IMR-90 (cell line): ENCODE results near the gene BSPRY. TPM values are rescaled to one million over a fixed set of nuclear protein-coding genes. Genes with fewer than 3 reads are reported as not detected.

ENCODE experiments used
- ATAC-seq: fragments of 200-7000 bp; cut with Tn5 transposase; 2 replicates; pipeline ENCODE4 v1.9.1; 2020; ENCODE audit warnings: low read depth, mild to moderate bottlenecking, moderate library complexity
- BruUV-seq: library from RNA; stranded (reverse); fragments of 400-500 nt; replicated peaks from 2 replicates; lab custom pipeline; 2021; lab: Mats Ljungman, UMichigan
- CTCF ChIA-PET: fragments of 300-600 bp; formaldehyde crosslinking; extraction: SDS; loops from one replicate; lab custom pipeline; 2021; ENCODE audit warnings: antibody characterized with exemption; lab: Yijun Ruan, JAX
- POLR2A ChIA-PET: fragments of 300-600 bp; sonication (Branson Sonifier 250); formaldehyde crosslinking; loops from one replicate; lab custom pipeline; 2022; ENCODE audit warnings: antibody characterized with exemption; ENCODE audit not compliant: unreplicated experiment; lab: Charles Lee
- DNase-seq: peaks from one replicate; pipeline ENCODE4 v3.0.0; 2013
- H2AFZ ChIP-seq: replicated peaks from 2 replicates; pipeline ENCODE3; 2013; ENCODE audit warnings: low read length, mild to moderate bottlenecking; ENCODE audit not compliant: poor library complexity
- H2AK5ac ChIP-seq: 2 replicates; pipeline ENCODE4 v1.6.1; 2013; ENCODE audit warnings: low read depth, low read length, inconsistent platforms
- H2AK9ac ChIP-seq: replicated peaks from 2 replicates; pipeline ENCODE3; 2013; ENCODE audit warnings: mild to moderate bottlenecking, low read depth, low read length, moderate library complexity; ENCODE audit not compliant: poor library complexity
- H2BK120ac ChIP-seq: 2 replicates; pipeline ENCODE4 v1.6.1; 2013; ENCODE audit warnings: low read depth, low read length, inconsistent platforms
- H2BK15ac ChIP-seq: 3 replicates; pipeline ENCODE4 v1.6.1; 2013; ENCODE audit warnings: low read depth, low read length, inconsistent platforms
- H2BK20ac ChIP-seq: 2 replicates; pipeline ENCODE4 v1.6.1; 2013; ENCODE audit warnings: low read depth, mild to moderate bottlenecking, inconsistent platforms, low read length, moderate library complexity
- H2BK5ac ChIP-seq: 2 replicates; pipeline ENCODE4 v1.6.1; 2013; ENCODE audit warnings: mild to moderate bottlenecking, low read depth, low read length, inconsistent platforms; ENCODE audit not compliant: poor library complexity, severe bottlenecking
- H3K14ac ChIP-seq: replicated peaks from 2 replicates; pipeline ENCODE4 v1.6.1; 2013; ENCODE audit warnings: low read depth, low read length, inconsistent platforms
- H3K18ac ChIP-seq: 2 replicates; pipeline ENCODE4 v1.6.1; 2013; ENCODE audit warnings: low read depth, low read length, control low read depth
- H3K23ac ChIP-seq: 2 replicates; pipeline ENCODE4 v1.6.1; 2013; ENCODE audit warnings: low read depth, low read length, inconsistent platforms
- H3K27ac ChIP-seq: 2 replicates; pipeline ENCODE4 v1.5.1; 2013; ENCODE audit warnings: mild to moderate bottlenecking, control low read depth, low read length; ENCODE audit not compliant: insufficient read depth
- H3K27me3 ChIP-seq: 2 replicates; pipeline ENCODE4 v1.6.1; 2013; ENCODE audit warnings: low read length; ENCODE audit not compliant: control insufficient read depth, insufficient read depth
- H3K36me3 ChIP-seq: 2 replicates; pipeline ENCODE4 v1.6.1; 2013; ENCODE audit warnings: low read length, mixed read lengths; ENCODE audit not compliant: control insufficient read depth, insufficient read depth
- H3K4ac ChIP-seq: 2 replicates; pipeline ENCODE4 v1.6.1; 2013; ENCODE audit warnings: low read depth, low read length, inconsistent platforms
- H3K4me1 ChIP-seq: 2 replicates; pipeline ENCODE4 v1.6.1; 2013; ENCODE audit warnings: low read length, mixed read lengths; ENCODE audit not compliant: control insufficient read depth, insufficient read depth
- H3K4me2 ChIP-seq: 2 replicates; pipeline ENCODE4 v1.6.1; 2013; ENCODE audit warnings: low read depth, mild to moderate bottlenecking, control low read depth, low read length, moderate library complexity
- H3K4me3 ChIP-seq: 2 replicates; pipeline ENCODE4 v1.5.1; 2013; ENCODE audit warnings: low read depth, mild to moderate bottlenecking, control low read depth, low read length, moderate library complexity; ENCODE audit not compliant: insufficient read depth
- H3K56ac ChIP-seq: 2 replicates; pipeline ENCODE4 v1.6.1; 2013; ENCODE audit warnings: low read length, inconsistent platforms; ENCODE audit not compliant: insufficient read depth; ENCODE audit errors: extremely low read depth
- H3K79me1 ChIP-seq, 2 experiments: 2 replicates each; pipeline ENCODE4 v1.6.1; 2013; ENCODE audit warnings: low read length in 2 of 2, inconsistent platforms in 1 of 2, low read depth in 1 of 2
- H3K9ac ChIP-seq: 2 replicates; pipeline ENCODE4 v1.6.1; 2013; ENCODE audit warnings: low read depth, low read length, control low read depth
- H3K9me1 ChIP-seq: 2 replicates; pipeline ENCODE4 v1.6.1; 2013; ENCODE audit warnings: low read length, inconsistent platforms; ENCODE audit not compliant: insufficient read depth
- H3K9me3 ChIP-seq: 2 replicates; pipeline ENCODE4 v1.6.1; 2013; ENCODE audit warnings: low read length; ENCODE audit not compliant: control insufficient read depth, insufficient read depth
- H4K20me1 ChIP-seq: 2 replicates; pipeline ENCODE4 v1.6.1; 2013; ENCODE audit warnings: low read length, inconsistent platforms; ENCODE audit not compliant: insufficient read depth
- H4K5ac ChIP-seq: 2 replicates; pipeline ENCODE4 v1.6.1; 2013; ENCODE audit warnings: mild to moderate bottlenecking, low read depth, low read length, control low read depth
- H4K8ac ChIP-seq, 2 experiments: 2 replicates each; pipeline ENCODE4 v1.6.1; 2013; ENCODE audit warnings: low read depth in 2 of 2, low read length in 2 of 2, control low read depth in 1 of 2, inconsistent platforms in 1 of 2
- H4K91ac ChIP-seq: 2 replicates; pipeline ENCODE4 v1.6.1; 2013; ENCODE audit warnings: low read depth, low read length, inconsistent platforms; ENCODE audit not compliant: insufficient read depth
- ELK1 ChIP-seq: fragments of 150-350 bp; IDR thresholded peaks from 2 replicates; pipeline ENCODE4 v1.6.1; 2016; ENCODE audit warnings: low read depth, mild to moderate bottlenecking, low read length, moderate library complexity, borderline replicate concordance
- MAFK ChIP-seq: IDR thresholded peaks from 2 replicates; pipeline ENCODE4 v1.6.1; 2012; ENCODE audit warnings: low read depth, low read length, improper control_type of control experiment
- NFE2L2 ChIP-seq: fragments of 150-350 bp; IDR thresholded peaks from 2 replicates; pipeline ENCODE4 v1.6.1; 2016; ENCODE audit warnings: low read depth, mild to moderate bottlenecking, low read length
- POLR2A ChIP-seq: IDR thresholded peaks from 2 replicates; pipeline ENCODE4 v1.6.1; 2012; ENCODE audit warnings: mild to moderate bottlenecking, low read depth, low read length
- RCOR1 ChIP-seq: IDR thresholded peaks from 2 replicates; pipeline ENCODE4 v1.6.1; 2012; ENCODE audit warnings: mild to moderate bottlenecking, low read length, improper control_type of control experiment; ENCODE audit not compliant: insufficient replicate concordance
- SMC3 ChIP-seq: fragments of 150-350 bp; IDR thresholded peaks from 2 replicates; pipeline ENCODE4 v1.6.1; 2016; ENCODE audit warnings: low read depth, mild to moderate bottlenecking, antibody characterized with exemption, low read length, moderate library complexity
- USF2 ChIP-seq: fragments of 150-350 bp; IDR thresholded peaks from 2 replicates; pipeline ENCODE4 v1.6.1; 2017; ENCODE audit warnings: mild to moderate bottlenecking, antibody characterized with exemption, low read length, low read depth
- WGBS, 2 experiments: methylation state at CpG; one replicate each; pipeline versions ENCODE4 v1.1.5 to v1.1.7; 2013; ENCODE audit warnings: missing lambda C conversion rate in 2 of 2; ENCODE audit not compliant: insufficient read length in 1 of 2; ENCODE audit errors: extremely low coverage in 2 of 2; 5-methylcytosine and 5-hydroxymethylcytosine counted together
- dilution Hi-C: fragments of 300-500 bp; cut with HindIII; formaldehyde crosslinking; loops from one replicate; pipeline ENCODE4 v1.14.3; 2018; ENCODE audit warnings: low sequenced_read_pairs; ENCODE audit not compliant: unreplicated experiment
- in situ Hi-C: fragments of 300-500 bp; cut with MboI; formaldehyde crosslinking; loops from 3 replicates; pipeline ENCODE4 v1.14.3; 2019; ENCODE audit warnings: low sequenced_read_pairs, inconsistent platforms, mixed read lengths
- intact Hi-C: fragments of 100-400 bp; cut with micrococcal nuclease; formaldehyde crosslinking; loops from 2 replicates; pipeline ENCODE4 v1.10.0; 2022
- polyA plus RNA-seq, 3 experiments: library from polyadenylated mRNA; depleted of rRNA; stranded (reverse); fragments of >200 nt; gene quantifications; 2 replicates each; pipeline ENCODE4 v1.2.3, GENCODE V29; 2012; ENCODE audit warnings: low replicate concordance in 1 of 3
- total RNA-seq: library from RNA; depleted of rRNA; stranded (reverse); fragments of >200 nt; gene quantifications from 2 replicates; pipeline ENCODE4 v1.2.3, GENCODE V29; 2012

Gene BSPRY
- total and polyA plus RNA-seq, 2 of the 4 experiments (the other 2 are of a cell fraction), result not detected

- no peak overlapping the region for H3K4me3 ChIP-seq
- CTCF ChIA-PET, result interaction anchor here (0.5 kb wide), 1 partner anchor 93 kb away, joined by 3 read pairs; no protein-coding TSS in a partner anchor
- no peak overlapping the region for H2BK5ac ChIP-seq
- WGBS, 2 experiments, result no CpG with 5 or more reads among the region's 3 CpGs
- H4K91ac ChIP-seq, result no peak overlapping the region
- H3K9ac ChIP-seq, result no peak overlapping the region
- no peak overlapping the region for H3K14ac ChIP-seq
- no peak overlapping the region for H3K18ac ChIP-seq
- in situ Hi-C loops, result no loop called here
- no peak overlapping the region for H2BK15ac ChIP-seq
- no peak overlapping the region for H2BK120ac ChIP-seq
- H2AK9ac ChIP-seq, result no peak overlapping the region
- no peak overlapping the region for H4K5ac ChIP-seq
- peaks cover 1% of the 10 kb centered on the region for H3K27me3 ChIP-seq
- H3K36me3 ChIP-seq, result no peaks in the 10 kb centered on the region
- H4K8ac ChIP-seq, result no peak overlapping the region
- dilution Hi-C loops, result no loop called here
- H3K27ac ChIP-seq, result no peak overlapping the region
- BruUV-seq, result no TSS peak
- ATAC-seq (no peak), DNase-seq (no peak)
- no peak overlapping the region; the same call in 1 of the 2 replicates for H3K56ac ChIP-seq
- H2AFZ ChIP-seq, result no peak overlapping the region
- no peak overlapping the region for H3K4me2 ChIP-seq
- no peak overlapping the region for H3K4ac ChIP-seq
- TF ChIP-seq SMC3 (no peak), ELK1 (no peak), USF2 (no peak), NFE2L2 (no peak), RCOR1 (no peak), MAFK (no peak), POLR2A (no peak)
- no peaks in the 10 kb centered on the region for H3K4me1 ChIP-seq
- H3K79me1 ChIP-seq, result no peaks in the 10 kb centered on the region
- intact Hi-C loops, result no loop called here
- no peak overlapping the region for H3K23ac ChIP-seq
- H2AK5ac ChIP-seq, result no peak overlapping the region
- POLR2A ChIA-PET, result no interaction called here
- H3K9me3 ChIP-seq, result no peaks in the 10 kb centered on the region
- H3K9me1 ChIP-seq, result 0 out of 2 replicates have a peak, but pooled peaks cover 2% of the 10 kb centered on the region
- no peaks in the 10 kb centered on the region for H4K20me1 ChIP-seq
- no peak overlapping the region for H2BK20ac ChIP-seq
These were observed 21.1 kb upstream of the BSPRY start for GRCh38 chr9:113328045-113328782.
